Measurements from ENCODE around the gene SEC16A.

Gene SEC16A

DNA sequence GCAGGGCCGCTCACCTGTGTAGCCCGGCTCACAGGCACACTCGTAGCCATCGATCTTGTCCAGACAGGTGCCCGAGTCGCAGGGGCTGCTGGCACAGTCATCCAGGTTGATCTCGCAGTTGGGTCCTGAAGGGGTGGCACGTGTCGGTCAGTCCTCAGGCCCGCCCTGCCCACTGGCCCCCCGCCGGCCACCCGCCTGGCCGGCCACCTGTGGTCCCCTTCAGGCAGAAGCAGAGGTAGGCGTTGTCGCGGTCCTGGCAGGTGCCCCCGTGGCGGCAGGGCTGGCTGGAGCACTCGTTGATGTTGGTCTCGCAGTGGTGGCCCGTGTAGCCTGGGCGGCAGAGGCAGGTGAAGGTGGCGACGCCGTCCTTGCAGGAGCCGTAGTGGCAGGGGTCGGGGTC, 32.4 kb upstream of the SEC16A start:
- H3K4me3 ChIP-seq (ENCODE audit: low read depth, low read length), result no peak overlapping the region
- no peak for DNase-seq
- in situ Hi-C loops (cut with HindIII; ENCODE audit: low pct_ligation_motif_present, low sequenced_read_pairs), result no loop called here
- TF ChIP-seq, protein P1, sequence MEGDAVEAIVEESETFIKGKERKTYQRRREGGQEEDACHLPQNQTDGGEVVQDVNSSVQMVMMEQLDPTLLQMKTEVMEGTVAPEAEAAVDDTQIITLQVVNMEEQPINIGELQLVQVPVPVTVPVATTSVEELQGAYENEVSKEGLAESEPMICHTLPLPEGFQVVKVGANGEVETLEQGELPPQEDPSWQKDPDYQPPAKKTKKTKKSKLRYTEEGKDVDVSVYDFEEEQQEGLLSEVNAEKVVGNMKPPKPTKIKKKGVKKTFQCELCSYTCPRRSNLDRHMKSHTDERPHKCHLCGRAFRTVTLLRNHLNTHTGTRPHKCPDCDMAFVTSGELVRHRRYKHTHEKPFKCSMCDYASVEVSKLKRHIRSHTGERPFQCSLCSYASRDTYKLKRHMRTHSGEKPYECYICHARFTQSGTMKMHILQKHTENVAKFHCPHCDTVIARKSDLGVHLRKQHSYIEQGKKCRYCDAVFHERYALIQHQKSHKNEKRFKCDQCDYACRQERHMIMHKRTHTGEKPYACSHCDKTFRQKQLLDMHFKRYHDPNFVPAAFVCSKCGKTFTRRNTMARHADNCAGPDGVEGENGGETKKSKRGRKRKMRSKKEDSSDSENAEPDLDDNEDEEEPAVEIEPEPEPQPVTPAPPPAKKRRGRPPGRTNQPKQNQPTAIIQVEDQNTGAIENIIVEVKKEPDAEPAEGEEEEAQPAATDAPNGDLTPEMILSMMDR (IDR thresholded peaks at IDR 0.05; ENCODE audit: low read depth, low read length, missing control alignments), result no peak
- no peak overlapping the region for H3K27ac ChIP-seq
- peaks cover 44% of the 10 kb centered on the region for H3K36me3 ChIP-seq (replicated peaks)
- no peaks in the 10 kb centered on the region for H3K27me3 ChIP-seq (replicated peaks)

DNA sequence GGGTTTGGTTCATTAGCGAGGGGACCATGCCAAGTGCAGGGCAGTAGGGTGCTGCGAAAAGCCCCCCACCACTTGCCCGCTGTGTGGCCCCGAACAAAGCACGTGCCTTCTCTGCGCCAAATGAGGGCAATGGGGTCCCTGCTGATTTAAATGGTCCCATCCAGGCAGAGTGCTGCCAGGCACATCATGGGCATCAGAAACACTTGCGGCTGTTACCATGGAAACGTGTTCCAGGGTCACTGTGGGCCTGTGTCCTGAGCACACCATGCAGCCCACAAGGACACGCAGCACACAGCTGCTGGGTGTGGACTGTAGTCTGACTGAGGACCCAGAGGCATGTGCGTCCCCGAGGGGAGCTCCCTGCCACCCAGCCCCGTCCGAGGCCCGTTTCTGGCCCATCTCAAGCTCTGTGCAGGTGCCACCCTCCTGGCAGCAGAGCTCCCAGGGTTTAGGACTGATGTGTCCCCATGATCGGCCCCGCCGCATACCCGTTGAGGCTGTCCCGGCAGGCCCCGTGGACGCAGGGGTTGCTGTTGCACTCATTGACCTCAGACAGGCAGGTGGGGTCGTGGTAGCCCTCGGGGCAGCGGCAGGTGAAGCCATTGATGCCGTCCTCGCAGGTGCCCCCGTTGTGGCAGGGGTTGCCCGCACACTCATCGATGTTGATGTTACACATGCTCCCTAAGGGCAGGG, 31.3 kb upstream of the SEC16A start:
- in situ Hi-C loops (cut with HindIII; ENCODE audit: low pct_ligation_motif_present, low sequenced_read_pairs), result no loop called here
- no peak for DNase-seq
- no peaks in the 10 kb centered on the region for H3K27me3 ChIP-seq (replicated peaks)
- H3K27ac ChIP-seq, result no peak overlapping the region
- H3K36me3 ChIP-seq (replicated peaks), result peaks cover 49% of the 10 kb centered on the region
- no peak overlapping the region for H3K4me3 ChIP-seq (ENCODE audit: low read depth, low read length)
- TF ChIP-seq, protein P1 (IDR thresholded peaks at IDR 0.05; ENCODE audit: low read depth, low read length, missing control alignments), result no peak

DNA sequence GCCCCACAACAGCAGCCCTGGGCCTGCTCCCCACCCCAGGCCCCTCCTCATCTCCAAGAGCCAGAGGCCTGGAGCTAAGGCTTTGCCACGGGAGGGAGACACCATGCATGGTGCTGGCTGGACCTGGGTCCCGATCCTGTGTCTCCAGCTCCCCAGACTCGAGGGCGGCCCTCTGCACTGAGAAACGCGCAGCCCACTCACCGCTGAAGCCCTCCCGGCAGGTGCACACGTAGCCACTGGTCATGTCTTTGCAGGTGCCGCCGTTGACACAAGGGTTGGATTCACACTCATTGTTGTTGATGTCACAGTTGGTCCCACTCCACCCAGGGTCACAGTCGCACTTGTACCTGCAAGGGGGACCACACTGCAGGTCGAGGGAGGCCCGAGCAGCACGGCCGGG, 30.4 kb upstream of the SEC16A start:
- in situ Hi-C loops (cut with HindIII; ENCODE audit: low pct_ligation_motif_present, low sequenced_read_pairs), result no loop called here
- H3K36me3 ChIP-seq (replicated peaks), result peaks cover 48% of the 10 kb centered on the region
- H3K4me3 ChIP-seq (ENCODE audit: low read depth, low read length), result no peak overlapping the region
- no peak for DNase-seq
- no peaks in the 10 kb centered on the region for H3K27me3 ChIP-seq (replicated peaks)
- TF ChIP-seq, protein P1 (IDR thresholded peaks at IDR 0.05; ENCODE audit: low read depth, low read length, missing control alignments), result no peak
- no peak overlapping the region for H3K27ac ChIP-seq

DNA sequence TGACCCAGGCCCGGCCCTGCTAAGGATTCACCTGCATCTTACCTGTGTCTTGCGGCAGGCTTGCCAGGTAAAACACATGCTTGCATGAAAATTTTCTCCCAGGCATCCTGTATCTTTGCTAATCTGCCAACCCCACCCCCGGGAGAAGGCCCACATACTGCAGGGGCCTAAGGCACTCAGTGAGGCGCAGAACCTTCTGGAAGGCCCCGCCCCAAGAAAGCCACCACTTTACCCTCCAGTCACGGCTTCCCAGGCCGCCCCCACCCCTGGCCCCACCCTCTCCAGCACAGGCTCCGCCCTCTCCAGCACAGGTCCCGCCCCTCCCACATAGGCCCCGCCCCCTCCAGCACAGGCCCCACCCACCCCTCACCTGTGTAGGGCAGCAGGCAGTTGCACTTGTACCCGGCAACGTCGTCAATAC, 29.8 kb upstream of the SEC16A start:
- no peak for DNase-seq
- Histone ChIP-seq H3K36me3 (replicated peaks) (peaks cover 50% of the 10 kb centered on the region), H3K4me3 (ENCODE audit: low read depth, low read length) (no peak overlapping the region), H3K27me3 (replicated peaks) (no peaks in the 10 kb centered on the region), H3K27ac (no peak overlapping the region)
- in situ Hi-C loops (cut with HindIII; ENCODE audit: low pct_ligation_motif_present, low sequenced_read_pairs), result no loop called here
- TF ChIP-seq, protein P1 (IDR thresholded peaks at IDR 0.05; ENCODE audit: low read depth, low read length, missing control alignments), result no peak

DNA sequence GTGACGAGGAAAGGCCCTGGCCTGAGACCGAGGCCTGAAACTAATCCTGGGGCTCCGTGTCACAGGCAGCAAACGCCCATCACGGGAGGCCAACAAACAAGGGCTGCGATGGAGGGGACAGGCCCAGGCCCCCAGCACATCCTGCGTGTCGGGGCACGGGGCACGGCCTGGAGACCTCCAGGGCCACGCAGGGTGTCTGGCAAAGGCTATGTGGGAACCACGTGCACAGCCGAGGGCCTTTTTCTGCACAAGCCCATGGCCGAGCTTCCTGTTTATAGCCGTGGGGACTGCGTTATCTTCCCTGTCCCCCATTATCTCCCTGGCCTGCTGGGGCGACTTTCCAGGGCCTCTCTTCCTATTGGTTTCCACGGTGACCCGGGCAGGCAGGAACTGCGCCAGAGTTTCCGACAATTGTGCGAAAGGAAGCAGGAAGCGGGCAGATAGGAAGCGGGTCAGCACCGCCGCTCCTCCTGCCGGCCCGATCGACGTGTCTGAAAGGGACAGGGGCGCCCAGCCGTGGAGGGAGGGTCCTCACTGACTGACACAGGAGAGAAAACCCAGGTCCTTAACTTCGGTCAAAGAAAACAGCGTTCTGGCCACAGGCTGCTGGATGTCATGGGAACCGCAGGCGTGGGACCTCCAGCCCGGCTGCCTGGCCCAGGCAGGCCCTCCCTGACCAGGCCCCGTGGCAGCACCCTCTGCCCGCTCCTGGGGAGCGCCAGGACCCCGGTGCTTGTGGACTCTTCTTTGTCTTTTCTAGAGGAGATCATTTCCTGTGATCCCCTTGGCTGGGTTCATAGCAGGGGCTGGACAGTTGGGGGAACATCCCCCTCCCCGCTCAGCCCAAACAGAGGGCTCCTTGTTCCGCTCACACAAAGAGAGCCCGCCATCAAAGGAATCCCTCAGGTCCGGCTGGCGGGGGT, 29.1 kb upstream of the SEC16A start:
- TF ChIP-seq, protein P1 (IDR thresholded peaks at IDR 0.05; ENCODE audit: low read depth, low read length, missing control alignments), result no peak
- Histone ChIP-seq H3K4me3 (ENCODE audit: low read depth, low read length) (no peak overlapping the region), H3K27me3 (replicated peaks) (no peaks in the 10 kb centered on the region), H3K36me3 (replicated peaks) (peaks cover 52% of the 10 kb centered on the region), H3K27ac (no peak overlapping the region)
- no peak for DNase-seq
- in situ Hi-C loops (cut with HindIII; ENCODE audit: low pct_ligation_motif_present, low sequenced_read_pairs), result no loop called here

All from brain microvascular endothelial cell (primary cell).